HCT116 (cell line): ENCODE data around the gene CLIC3. TPM values are rescaled to one million over a fixed set of nuclear protein-coding genes. Genes with fewer than 3 reads are reported as not detected.

Experiments
- ATAC-seq: fragments of 200-7000 bp; cut with Tn5 transposase; 2 replicates; pipeline ENCODE4 v1.9.1; 2020; ENCODE audit warnings: mild to moderate bottlenecking, moderate library complexity
- BruUV-seq: library from RNA; stranded (reverse); fragments of 400-500 nt; replicated peaks from 2 replicates; lab custom pipeline; 2021; lab: Mats Ljungman, UMichigan
- CTCF ChIA-PET: fragments of 300-600 bp; sonication (Branson Sonifier 250); formaldehyde crosslinking; loops from one replicate; lab custom pipeline; 2021; ENCODE audit warnings: antibody characterized with exemption; lab: Charles Lee
- POLR2A ChIA-PET: fragments of 300-600, 350-600 bp; sonication (Branson Sonifier 250); formaldehyde crosslinking; loops from one replicate; lab custom pipeline; 2021; ENCODE audit warnings: antibody characterized with exemption; lab: Charles Lee
- RAD21 ChIA-PET, 2 experiments: fragments of 300-600 bp; sonication (Branson Sonifier 250); formaldehyde crosslinking; loops; one replicate each; lab custom pipeline; 2023; ENCODE audit warnings: low total read pairs in 2 of 2; ENCODE audit not compliant: uncharacterized antibody in 2 of 2, unreplicated experiment in 2 of 2, low non-redundant PET in 1 of 2; lab: Charles Lee
- DNase-seq: peaks from one replicate; pipeline ENCODE4 v3.0.0-alpha.2; 2010; ENCODE audit warnings: low read depth, low spot score
- H2AFZ ChIP-seq: fragments of 200-600 bp; shearing (Covaris generic), sonication (generic); 2 replicates; pipeline ENCODE4 v1.6.1; 2017; ENCODE audit warnings: low read depth, mixed run types, mixed read lengths, antibody characterized with exemption, low read length; ENCODE audit not compliant: poor library complexity, severe bottlenecking
- H3K27ac ChIP-seq: 2 replicates; pipeline ENCODE4 v1.5.1; 2012; ENCODE audit warnings: low read depth, low read length
- H3K27me3 ChIP-seq: fragments of 200-600 bp; sonication (generic); 2 replicates; pipeline ENCODE4 v1.6.1; 2016; ENCODE audit warnings: mixed run types, low read length, mixed read lengths; ENCODE audit not compliant: insufficient read depth
- H3K36me3 ChIP-seq, 2 experiments: fragments of 200-500 bp in 1 of 2; fragments of 200-600 bp in 1 of 2; sonication (Bioruptor generic) in 1 of 2; sonication (generic) in 1 of 2; 2 replicates each; pipeline versions ENCODE4 v1.5.1 to v1.6.1; 2014 to 2016; ENCODE audit warnings: low read length in 2 of 2, inconsistent platforms in 1 of 2, mixed read lengths in 1 of 2, mixed run types in 1 of 2; ENCODE audit not compliant: insufficient read depth in 2 of 2, control insufficient read depth in 1 of 2
- H3K4me1 ChIP-seq, 2 experiments: fragments of 200-600 bp in 1 of 2; sonication (generic) in 1 of 2; 2 replicates each; pipeline versions ENCODE4 v1.5.1 to v1.6.1; 2012 to 2017; ENCODE audit warnings: low read length in 2 of 2, inconsistent platforms in 1 of 2, mild to moderate bottlenecking in 1 of 2, mixed read lengths in 1 of 2, mixed run types in 1 of 2, moderate library complexity in 1 of 2; ENCODE audit not compliant: insufficient read depth in 2 of 2, control insufficient read depth in 1 of 2
- H3K4me2 ChIP-seq: fragments of 200-600 bp; sonication (generic); 2 replicates; pipeline ENCODE4 v1.6.1; 2017; ENCODE audit warnings: mixed run types, low read length, mixed read lengths
- H3K4me3 ChIP-seq, 2 experiments: fragments of 200-600 bp in 1 of 2; sonication (generic) in 1 of 2; replicated peaks in 1 of 2; 2 replicates each; pipeline ENCODE4 v1.5.1; 2011 to 2016; ENCODE audit warnings: low read length in 2 of 2, control low read depth in 1 of 2, low read depth in 1 of 2, mild to moderate bottlenecking in 1 of 2, mixed read lengths in 1 of 2, mixed run types in 1 of 2
- H3K79me2 ChIP-seq: fragments of 200-600 bp; sonication (generic); 2 replicates; pipeline ENCODE4 v1.6.1; 2017; ENCODE audit warnings: mild to moderate bottlenecking, mixed run types, low read length, moderate library complexity, mixed read lengths; ENCODE audit not compliant: insufficient read depth
- H3K9ac ChIP-seq: fragments of 200-600 bp; sonication (generic); 2 replicates; pipeline ENCODE4 v1.6.1; 2016; ENCODE audit warnings: low read length, mixed read lengths
- H3K9me2 ChIP-seq: fragments of 200-600 bp; sonication (generic), shearing (Covaris generic); 2 replicates; pipeline ENCODE4 v1.6.1; 2017; ENCODE audit warnings: mixed run types, mild to moderate bottlenecking, moderate library complexity; ENCODE audit not compliant: insufficient read depth
- H3K9me3 ChIP-seq, 2 experiments: fragments of 200-500 bp in 1 of 2; fragments of 200-600 bp in 1 of 2; sonication (Bioruptor generic) in 1 of 2; sonication (generic) in 1 of 2; 2 replicates each; pipeline ENCODE4 v1.6.1; 2014 to 2017; ENCODE audit warnings: low read length in 2 of 2, mixed read lengths in 2 of 2, inconsistent platforms in 1 of 2, low read depth in 1 of 2, mild to moderate bottlenecking in 1 of 2, mixed run types in 1 of 2, moderate library complexity in 1 of 2; ENCODE audit not compliant: control insufficient read depth in 1 of 2, insufficient read depth in 1 of 2
- H4K20me1 ChIP-seq: fragments of 200-600 bp; sonication (generic), shearing (Covaris generic); 2 replicates; pipeline ENCODE4 v1.6.1; 2017; ENCODE audit warnings: mixed run types, mild to moderate bottlenecking, moderate library complexity; ENCODE audit not compliant: insufficient read depth
- CBX3 ChIP-seq: IDR thresholded peaks from 2 replicates; pipeline ENCODE4 v1.6.1; 2012; ENCODE audit warnings: low read depth
- CEBPB ChIP-seq: IDR thresholded peaks from 2 replicates; pipeline ENCODE4 v1.6.1; 2012; ENCODE audit warnings: low read depth
- CTCF ChIP-seq, 3 experiments: fragments of 200-600 bp in 1 of 3; sonication (generic) in 1 of 3; IDR thresholded peaks in 2 of 3; conservative IDR thresholded peaks in 1 of 3; 2 replicates each; pipeline ENCODE4 v1.5.1; 2012 to 2017; ENCODE audit warnings: low read depth in 2 of 3, low read length in 2 of 3, antibody characterized with exemption in 1 of 3, borderline replicate concordance in 1 of 3, control low read depth in 1 of 3, mild to moderate bottlenecking in 1 of 3, mixed read lengths in 1 of 3, mixed run types in 1 of 3, moderate library complexity in 1 of 3; ENCODE audit not compliant: insufficient read depth in 1 of 3
- EGR1 ChIP-seq: IDR thresholded peaks from 2 replicates; pipeline ENCODE4 v1.6.1; 2012; ENCODE audit warnings: low read depth
- ELF1 ChIP-seq: IDR thresholded peaks from 2 replicates; pipeline ENCODE4 v1.6.1; 2012; ENCODE audit warnings: low read depth, borderline replicate concordance
- EZH2 ChIP-seq: fragments of 200-600 bp; sonication (generic); IDR thresholded peaks from 2 replicates; pipeline ENCODE4 v1.6.1; 2017; ENCODE audit warnings: antibody characterized with exemption, mixed run types
- JUND ChIP-seq: IDR thresholded peaks from 2 replicates; pipeline ENCODE4 v1.6.1; 2012
- POLR2AphosphoS5 ChIP-seq: IDR thresholded peaks from 2 replicates; pipeline ENCODE4 v1.6.1; 2011; ENCODE audit warnings: mild to moderate bottlenecking, low read depth, low read length, moderate library complexity
- SIN3A ChIP-seq: IDR thresholded peaks from 2 replicates; pipeline ENCODE4 v1.6.1; 2012; ENCODE audit warnings: low read depth
- SP1 ChIP-seq: IDR thresholded peaks from 2 replicates; pipeline ENCODE4 v1.6.1; 2012; ENCODE audit warnings: low read depth
- SRF ChIP-seq: IDR thresholded peaks from 2 replicates; pipeline ENCODE4 v1.6.1; 2012; ENCODE audit warnings: low read depth
- TCF7L2 ChIP-seq: IDR thresholded peaks from 2 replicates; pipeline ENCODE4 v1.7.0; 2011; ENCODE audit warnings: borderline replicate concordance, inconsistent platforms; ENCODE audit not compliant: insufficient read depth, insufficient read length; ENCODE audit errors: extremely low read depth
- YY1 ChIP-seq: IDR thresholded peaks from 2 replicates; pipeline ENCODE4 v1.6.1; 2011; ENCODE audit warnings: low read length, low read depth, moderate library complexity, mild to moderate bottlenecking; ENCODE audit not compliant: insufficient replicate concordance; ENCODE audit errors: extremely low read depth
- ZNF274 ChIP-seq: fragments of 200-500 bp; sonication (Bioruptor generic); IDR thresholded peaks from 2 replicates; pipeline ENCODE4 v1.6.1; 2014; ENCODE audit warnings: mild to moderate bottlenecking, low read depth, low read length, inconsistent platforms
- intact Hi-C: fragments of 100-400 bp; cut with micrococcal nuclease; formaldehyde crosslinking; loops from 2 replicates; pipeline ENCODE4 v1.10.0; 2022
- total RNA-seq: library from RNA; stranded (reverse); gene quantifications from one replicate; pipeline ENCODE4 v1.2.1, GENCODE V29; 2021; ENCODE audit not compliant: unreplicated experiment
- TF ChIP-seq, protein P1 (sequence below): IDR thresholded peaks from 2 replicates; pipeline ENCODE4 v1.6.1; 2012
- TF ChIP-seq, protein P2 (sequence below): IDR thresholded peaks from 2 replicates; pipeline ENCODE4 v1.6.1; 2011; ENCODE audit warnings: mild to moderate bottlenecking, low read length, moderate library complexity; ENCODE audit not compliant: insufficient replicate concordance; ENCODE audit errors: extremely low read depth

Gene CLIC3
- total RNA-seq, 1 experiment from 2014 or later, result 8.4 TPM

DNA sequence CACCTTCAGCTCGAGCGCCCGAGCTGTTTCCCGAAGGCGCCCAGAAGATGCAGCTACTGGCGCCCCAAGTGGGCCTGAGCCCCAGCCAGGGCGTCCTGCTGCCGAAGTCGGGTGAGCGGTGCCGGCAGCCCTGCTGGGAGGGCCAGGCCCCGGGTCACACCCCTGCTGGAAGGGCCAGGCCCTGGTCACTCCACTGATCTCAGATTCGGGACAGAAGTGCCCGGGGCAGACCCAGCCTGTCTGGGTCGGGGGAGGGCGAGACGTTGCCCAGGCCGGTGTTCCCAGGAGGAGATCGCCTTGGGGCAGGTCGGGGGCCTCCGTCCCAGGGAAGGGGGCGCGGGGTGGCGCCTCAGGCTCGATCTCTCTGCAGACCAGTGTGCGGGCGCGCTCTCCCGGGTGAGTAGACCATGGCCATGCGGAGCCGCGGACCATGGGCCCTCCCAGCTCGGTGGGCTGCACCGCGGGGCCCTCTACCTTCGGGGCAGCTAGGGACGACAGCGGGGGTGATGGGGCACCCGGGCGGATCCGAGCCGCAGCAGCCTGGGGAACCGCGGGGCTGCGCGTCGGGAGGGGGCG, 11.3 kb downstream of the CLIC3 start:
- H3K9me3 ChIP-seq, result no peaks in the 10 kb centered on the region
- no peak overlapping the region for H3K27ac ChIP-seq
- POLR2A ChIA-PET, result no interaction called here
- BruUV-seq, result no TSS peak
- RAD21 ChIA-PET, result no interaction called here
- H3K4me3 ChIP-seq, result no peak overlapping the region
- ATAC-seq (no peak), DNase-seq (no peak)
- TF ChIP-seq EGR1, result no peak
- TF ChIP-seq CEBPB, result no peak
- TF ChIP-seq, protein P1, sequence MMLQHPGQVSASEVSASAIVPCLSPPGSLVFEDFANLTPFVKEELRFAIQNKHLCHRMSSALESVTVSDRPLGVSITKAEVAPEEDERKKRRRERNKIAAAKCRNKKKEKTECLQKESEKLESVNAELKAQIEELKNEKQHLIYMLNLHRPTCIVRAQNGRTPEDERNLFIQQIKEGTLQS, result no peak
- TF ChIP-seq JUND, result no peak
- no peaks in the 10 kb centered on the region for H3K27me3 ChIP-seq
- no peaks in the 10 kb centered on the region for H4K20me1 ChIP-seq
- no peaks in the 10 kb centered on the region for H3K4me1 ChIP-seq
- H3K36me3 ChIP-seq, result no peaks in the 10 kb centered on the region
- intact Hi-C loops, result no loop called here
- no peak overlapping the region for H3K4me2 ChIP-seq
- CTCF ChIA-PET, result no interaction called here
- no peak overlapping the region for H3K9ac ChIP-seq
- H3K9me2 ChIP-seq, result no peaks in the 10 kb centered on the region
- no peaks in the 10 kb centered on the region for H3K79me2 ChIP-seq
- H2AFZ ChIP-seq, result no peak overlapping the region

GRCh38 chr9:136984464-136985026, 11.8 kb downstream of the CLIC3 start:
- DNase-seq (no peak), ATAC-seq (no peak)
- Histone ChIP-seq H3K79me2 (no peaks in the 10 kb centered on the region), H3K9ac (no peak overlapping the region), H3K4me3 (no peak overlapping the region), H3K27me3 (no peaks in the 10 kb centered on the region), H3K27ac (no peak overlapping the region), H3K9me2 (no peaks in the 10 kb centered on the region), H2AFZ (no peak overlapping the region), H3K4me2 (no peak overlapping the region), H3K4me1 (no peaks in the 10 kb centered on the region), H4K20me1 (no peaks in the 10 kb centered on the region), H3K36me3 (no peaks in the 10 kb centered on the region), H3K9me3 (no peaks in the 10 kb centered on the region)
- RAD21 ChIA-PET, result no interaction called here
- CTCF ChIA-PET, result no interaction called here
- POLR2A ChIA-PET, result no interaction called here
- intact Hi-C loops, result no loop called here
- BruUV-seq, result no TSS peak
- TF ChIP-seq CTCF (IDR thresholded peaks at IDR 0.05 in 2 of 3, conservative IDR thresholded peaks at IDR 0.05 in 1 of 3; ENCODE audit: borderline replicate concordance in 1 of 3, insufficient read depth in 1 of 3, low read depth in 2 of 3, low read length in 2 of 3) (no peak), EGR1 (no peak), YY1 (no peak), SIN3A (no peak), CBX3 (no peak), SP1 (no peak), EZH2 (no peak), SRF (no peak), ELF1 (no peak), TCF7L2 (no peak), POLR2AphosphoS5 (no peak), CEBPB (no peak), ZNF274 (no peak)
- TF ChIP-seq, protein P1, result no peak
- TF ChIP-seq, protein P2, sequence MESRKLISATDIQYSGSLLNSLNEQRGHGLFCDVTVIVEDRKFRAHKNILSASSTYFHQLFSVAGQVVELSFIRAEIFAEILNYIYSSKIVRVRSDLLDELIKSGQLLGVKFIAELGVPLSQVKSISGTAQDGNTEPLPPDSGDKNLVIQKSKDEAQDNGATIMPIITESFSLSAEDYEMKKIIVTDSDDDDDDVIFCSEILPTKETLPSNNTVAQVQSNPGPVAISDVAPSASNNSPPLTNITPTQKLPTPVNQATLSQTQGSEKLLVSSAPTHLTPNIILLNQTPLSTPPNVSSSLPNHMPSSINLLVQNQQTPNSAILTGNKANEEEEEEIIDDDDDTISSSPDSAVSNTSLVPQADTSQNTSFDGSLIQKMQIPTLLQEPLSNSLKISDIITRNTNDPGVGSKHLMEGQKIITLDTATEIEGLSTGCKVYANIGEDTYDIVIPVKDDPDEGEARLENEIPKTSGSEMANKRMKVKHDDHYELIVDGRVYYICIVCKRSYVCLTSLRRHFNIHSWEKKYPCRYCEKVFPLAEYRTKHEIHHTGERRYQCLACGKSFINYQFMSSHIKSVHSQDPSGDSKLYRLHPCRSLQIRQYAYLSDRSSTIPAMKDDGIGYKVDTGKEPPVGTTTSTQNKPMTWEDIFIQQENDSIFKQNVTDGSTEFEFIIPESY, result no peak
